ENCODE results near the gene DUSP22.

DUSP22 gene

GRCh38 chr6:387293-387741 lies 95.0 kb downstream of the DUSP22 start:
- TF ChIP-seq CTCF (IDR thresholded peaks at IDR 0.05) = no peak
- H3K4me3 ChIP-seq = no peak overlapping the region
- no peaks in the 10 kb centered on the region for H3K36me3 ChIP-seq
- H3K9me3 ChIP-seq = no peaks in the 10 kb centered on the region
- H3K27me3 ChIP-seq = peaks cover 0 to 71% of the 10 kb centered on the region in 2 donors
- no peak overlapping the region for H3K27ac ChIP-seq
- H3K4me1 ChIP-seq = peaks cover 0 to 15% (median 14%) of the 10 kb centered on the region in 4 donors
- intact Hi-C loops (cut with DNase I; ENCODE audit: low total_unique reads) = no loop called here
- no peak for DNase-seq

- peaks cover 0 to 26% (median 25%) of the 10 kb centered on the region in 4 donors for H3K4me1 ChIP-seq
- DNase-seq = no peak
- no peak overlapping the region for H3K27ac ChIP-seq
- H3K36me3 ChIP-seq = no peaks in the 10 kb centered on the region
- H3K9me3 ChIP-seq = no peaks in the 10 kb centered on the region
- no peak for TF ChIP-seq CTCF (IDR thresholded peaks at IDR 0.05)
- intact Hi-C loops (cut with DNase I; ENCODE audit: low total_unique reads) = no loop called here
- peaks cover 0 to 73% of the 10 kb centered on the region in 2 donors for H3K27me3 ChIP-seq
- H3K4me3 ChIP-seq = no peak overlapping the region
Observed at GRCh38 chr6:388202-388903, 96.1 kb downstream of the DUSP22 start.

GRCh38 chr6:389143-389542 lies 96.9 kb downstream of the DUSP22 start:
- Histone ChIP-seq H3K27ac (no peak overlapping the region), H3K36me3 (no peaks in the 10 kb centered on the region), H3K9me3 (no peaks in the 10 kb centered on the region), H3K4me1 (peaks cover 0 to 32% (median 29%) of the 10 kb centered on the region in 4 donors), H3K4me3 (no peak overlapping the region), H3K27me3 (peaks cover 0 to 75% of the 10 kb centered on the region in 2 donors)
- TF ChIP-seq CTCF (IDR thresholded peaks at IDR 0.05) = no peak
- DNase-seq = no peak
- intact Hi-C loops (cut with DNase I; ENCODE audit: low total_unique reads) = no loop called here

GRCh38 chr6:389622-390021 lies 97.3 kb downstream of the DUSP22 start:
- no peak for DNase-seq
- Histone ChIP-seq H3K4me1 (peaks cover 0 to 32% (median 29%) of the 10 kb centered on the region in 4 donors), H3K27me3 (peaks cover 0 to 75% of the 10 kb centered on the region in 2 donors), H3K27ac (no peak overlapping the region), H3K4me3 (no peak overlapping the region), H3K36me3 (no peaks in the 10 kb centered on the region), H3K9me3 (no peaks in the 10 kb centered on the region)
- intact Hi-C loops (cut with DNase I; ENCODE audit: low total_unique reads) = no loop called here
- no peak for TF ChIP-seq CTCF (IDR thresholded peaks at IDR 0.05)

GRCh38 chr6:390914-391558 lies 98.7 kb downstream of the DUSP22 start:
- no peak for TF ChIP-seq CTCF (IDR thresholded peaks at IDR 0.05)
- Histone ChIP-seq H3K27me3 (peaks cover 0 to 78% of the 10 kb centered on the region in 2 donors), H3K9me3 (no peaks in the 10 kb centered on the region), H3K27ac (no peak overlapping the region), H3K36me3 (no peaks in the 10 kb centered on the region), H3K4me1 (peaks cover 0 to 32% (median 29%) of the 10 kb centered on the region in 4 donors), H3K4me3 (peak overlapping the region; percentile 34 to 47)
- DNase-seq = no peak
- intact Hi-C loops (cut with DNase I; ENCODE audit: low total_unique reads) = no loop called here

Measured in tibial artery (tissue), 4 donors.